SHP77 (cell line): ENCODE measurements around the gene SSTR1.

Experiments used
- DNase-seq, 2 experiments: peaks; one replicate each; lab custom pipeline; 2025; lab: John Stamatoyannopoulos, UW

The SSTR1 gene

GRCh38 chr14:38202444-38203191 is 5.1 kb upstream of the SSTR1 start:
- DNase-seq: no peak

DNA sequence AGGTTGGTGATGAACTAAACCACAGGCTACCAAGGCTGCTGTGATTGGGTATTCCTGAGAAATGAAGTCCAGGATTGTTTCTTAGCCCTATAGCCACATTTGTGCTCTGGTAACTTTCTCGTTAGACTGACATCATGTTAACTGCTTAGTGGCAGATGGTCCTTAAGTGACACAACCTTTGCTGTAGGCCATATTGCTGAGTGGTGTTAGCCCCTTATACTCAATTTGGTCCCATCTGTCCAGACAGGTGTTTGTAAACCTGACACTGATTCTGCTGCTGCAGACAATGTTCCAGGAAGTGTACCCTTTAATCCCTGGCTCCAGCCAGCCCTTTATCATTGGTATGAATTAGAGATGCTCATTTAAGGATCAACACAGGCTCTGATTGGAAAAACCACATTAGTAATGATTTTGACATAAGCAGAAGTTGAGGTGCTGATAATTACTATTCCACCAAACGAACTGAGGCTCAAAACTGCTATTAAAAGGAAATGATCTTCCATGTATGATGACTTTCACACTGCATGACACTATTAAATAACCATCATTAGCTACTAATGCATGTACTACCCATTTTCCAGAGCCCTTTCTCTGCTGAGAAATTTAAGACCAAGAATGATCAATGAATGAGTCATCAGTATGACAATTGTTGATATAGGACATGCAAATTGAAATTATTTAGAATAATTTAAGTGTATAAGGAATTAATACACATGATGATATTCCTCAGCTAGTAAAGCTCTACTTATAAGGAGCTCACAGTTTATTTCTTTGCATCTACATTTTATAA is 3.6 kb upstream of the SSTR1 start:
- DNase-seq: no peak

DNA sequence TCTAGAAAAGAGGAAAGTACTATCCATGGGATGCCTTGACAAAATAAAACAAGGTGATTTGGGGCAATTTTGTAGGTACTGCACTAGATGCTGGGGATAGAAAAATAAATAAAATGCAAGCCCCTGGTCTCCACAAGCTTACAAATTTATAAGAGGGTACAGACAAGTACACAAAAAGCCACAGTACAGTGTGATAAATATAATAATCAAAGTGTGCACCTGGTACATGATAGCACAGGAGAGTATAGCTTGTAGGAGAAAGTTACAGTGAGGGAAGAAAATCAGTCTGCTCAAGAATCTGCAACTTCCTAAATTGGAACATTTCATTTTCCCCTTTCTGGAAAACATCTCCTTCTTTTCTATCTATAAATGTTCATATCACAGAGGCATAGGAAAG is 3.0 kb upstream of the SSTR1 start:
- no peak for DNase-seq

GRCh38 chr14:38205119-38205813 is 2.4 kb upstream of the SSTR1 start:
- no peak for DNase-seq

DNA sequence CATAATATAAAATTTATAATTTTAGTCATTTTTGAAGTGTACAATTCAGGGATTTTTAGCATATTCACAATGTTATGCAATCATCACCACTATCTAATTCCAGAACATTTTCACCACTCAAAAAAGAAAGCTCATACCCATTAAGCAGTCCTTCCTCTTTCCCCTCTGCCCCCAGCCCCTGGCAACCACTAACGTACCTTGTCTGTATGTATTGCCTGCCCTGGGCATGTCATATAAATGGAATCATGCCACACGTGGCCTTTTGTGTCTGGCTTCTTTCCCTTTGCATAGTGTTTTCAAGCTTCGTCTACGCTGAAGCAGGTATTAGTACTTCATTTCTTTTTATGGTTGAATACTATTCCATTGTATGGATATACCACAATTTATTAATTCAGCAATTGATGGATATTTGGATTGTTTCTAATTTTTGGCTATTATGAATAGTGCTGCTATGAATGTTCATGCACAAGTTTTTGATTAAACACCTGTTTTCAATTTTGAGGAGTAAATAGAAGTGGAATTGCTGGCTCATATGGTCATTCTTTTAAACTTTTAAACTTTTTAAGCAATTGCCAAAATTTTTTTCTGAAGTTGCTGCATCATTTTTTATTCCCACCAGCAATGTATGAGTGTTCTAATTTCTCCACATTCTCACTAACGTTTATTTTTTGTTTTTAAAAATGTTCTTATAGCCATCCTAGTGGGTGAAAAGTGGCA is 1.6 kb upstream of the SSTR1 start:
- DNase-seq: no peak

DNA sequence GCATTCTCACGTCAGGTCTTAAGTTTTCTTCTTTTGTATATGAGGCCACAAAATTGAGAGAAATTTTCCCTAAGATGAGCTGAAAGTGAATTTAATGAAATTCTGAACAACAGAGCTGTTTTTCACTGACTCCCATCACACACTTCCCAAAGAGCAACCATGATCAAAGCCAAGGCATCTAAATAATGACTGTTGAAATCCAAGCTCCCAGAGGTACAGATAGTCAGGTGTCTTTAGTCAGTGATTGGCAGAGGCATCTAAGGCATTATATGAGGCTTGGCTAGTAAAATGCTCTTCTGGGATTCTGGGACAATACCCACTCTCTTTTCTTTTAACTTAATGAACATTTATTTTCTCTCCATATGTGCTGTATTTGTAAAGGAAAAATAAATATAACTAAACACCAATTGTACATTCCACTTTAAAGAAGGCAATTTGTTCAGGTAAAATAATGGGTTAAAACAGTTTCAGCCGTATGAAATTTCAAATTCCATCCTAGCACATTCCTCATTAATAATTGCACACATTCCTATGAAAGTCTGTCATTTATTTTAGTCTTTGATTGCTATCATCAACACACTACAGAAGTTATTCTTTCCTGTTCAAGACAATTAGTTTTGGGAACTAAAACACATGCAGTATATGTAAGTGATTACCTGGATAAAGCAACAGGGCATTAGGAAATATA is 871 bp upstream of the SSTR1 start:
- no peak for DNase-seq

DNA sequence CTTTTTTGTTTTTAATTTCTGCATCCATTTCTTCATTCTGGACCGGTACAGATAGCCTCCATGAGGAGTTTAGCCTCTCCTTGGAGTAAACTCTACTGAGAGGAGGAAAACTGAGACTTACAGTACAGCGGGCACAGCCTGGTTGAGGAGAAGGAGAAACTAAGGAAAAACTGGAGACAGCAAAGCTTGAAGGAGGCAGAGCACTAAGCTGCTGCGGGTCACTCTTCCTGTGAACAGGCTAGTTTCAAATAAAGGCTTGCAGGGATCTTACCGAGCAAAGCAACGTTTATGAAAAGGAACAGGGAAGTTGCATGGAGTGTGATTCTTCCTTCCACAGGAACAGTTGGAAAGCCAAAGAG is 348 bp upstream of the SSTR1 start:
- DNase-seq: no peak

GRCh38 chr14:38208618-38209562 is 1.2 kb downstream of the SSTR1 start:
- DNase-seq: no peak

GRCh38 chr14:38209572-38210557 is 2.2 kb downstream of the SSTR1 start:
- DNase-seq: peak in 1 of 2 experiments; percentile 7

DNA sequence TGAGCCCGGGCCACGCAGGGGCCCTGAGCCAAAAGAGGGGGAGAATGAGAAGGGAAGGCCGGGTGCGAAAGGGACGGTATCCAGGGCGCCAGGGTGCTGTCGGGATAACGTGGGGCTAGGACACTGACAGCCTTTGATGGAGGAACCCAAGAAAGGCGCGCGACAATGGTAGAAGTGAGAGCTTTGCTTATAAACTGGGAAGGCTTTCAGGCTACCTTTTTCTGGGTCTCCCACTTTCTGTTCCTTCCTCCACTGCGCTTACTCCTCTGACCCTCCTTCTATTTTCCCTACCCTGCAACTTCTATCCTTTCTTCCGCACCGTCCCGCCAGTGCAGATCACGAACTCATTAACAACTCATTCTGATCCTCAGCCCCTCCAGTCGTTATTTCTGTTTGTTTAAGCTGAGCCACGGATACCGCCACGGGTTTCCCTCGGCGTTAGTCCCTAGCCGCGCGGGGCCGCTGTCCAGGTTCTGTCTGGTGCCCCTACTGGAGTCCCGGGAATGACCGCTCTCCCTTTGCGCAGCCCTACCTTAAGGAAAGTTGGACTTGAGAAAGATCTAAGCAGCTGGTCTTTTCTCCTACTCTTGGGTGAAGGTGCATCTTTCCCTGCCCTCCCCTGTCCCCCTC is 3.0 kb downstream of the SSTR1 start:
- DNase-seq: no peak

GRCh38 chr14:38211255-38211735 is 3.6 kb downstream of the SSTR1 start:
- DNase-seq: no peak

DNA sequence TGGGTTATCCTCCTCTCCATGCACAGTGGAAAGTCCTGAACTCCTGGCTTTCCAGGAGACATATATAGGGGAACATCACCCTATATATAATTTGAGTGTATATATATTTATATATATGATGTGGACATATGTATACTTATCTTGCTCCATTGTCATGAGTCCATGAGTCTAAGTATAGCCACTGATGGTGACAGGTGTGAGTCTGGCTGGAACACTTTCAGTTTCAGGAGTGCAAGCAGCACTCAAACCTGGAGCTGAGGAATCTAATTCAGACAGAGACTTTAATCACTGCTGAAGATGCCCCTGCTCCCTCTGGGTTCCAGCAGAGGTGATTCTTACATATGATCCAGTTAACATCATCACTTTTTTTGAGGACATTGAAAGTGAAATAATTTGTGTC is 4.4 kb downstream of the SSTR1 start:
- no peak for DNase-seq

DNA sequence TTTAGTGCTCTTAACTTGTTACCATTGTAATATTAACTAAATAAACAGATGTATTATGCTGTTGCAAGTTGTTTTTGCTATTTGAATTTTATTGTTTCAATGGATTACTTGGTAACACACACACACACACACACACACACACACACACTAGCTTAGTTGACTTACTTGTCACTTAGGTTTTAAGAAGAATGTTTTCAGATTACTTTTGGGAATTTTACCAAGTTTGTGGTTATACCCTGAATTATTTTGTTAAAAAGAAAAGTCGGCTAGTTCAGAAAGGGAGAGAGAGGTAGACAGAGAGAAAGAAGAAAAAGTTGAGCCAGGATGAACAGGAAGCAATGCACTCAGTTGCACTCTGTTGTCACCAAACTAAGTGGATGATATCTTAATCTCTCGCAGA is 5.3 kb downstream of the SSTR1 start:
- no peak for DNase-seq

GRCh38 chr14:38217553-38217952 is 9.8 kb downstream of the SSTR1 start:
- no peak for DNase-seq

- DNase-seq: no peak
These were observed 13.4 kb downstream of the SSTR1 start for GRCh38 chr14:38221077-38221476.

- DNase-seq: no peak
These were observed 16.6 kb downstream of the SSTR1 start for GRCh38 chr14:38224338-38224737.

- DNase-seq: no peak
These were observed 18.2 kb downstream of the SSTR1 start for GRCh38 chr14:38225946-38226345.

GRCh38 chr14:38226366-38226765 is 18.7 kb downstream of the SSTR1 start:
- no peak for DNase-seq

DNA sequence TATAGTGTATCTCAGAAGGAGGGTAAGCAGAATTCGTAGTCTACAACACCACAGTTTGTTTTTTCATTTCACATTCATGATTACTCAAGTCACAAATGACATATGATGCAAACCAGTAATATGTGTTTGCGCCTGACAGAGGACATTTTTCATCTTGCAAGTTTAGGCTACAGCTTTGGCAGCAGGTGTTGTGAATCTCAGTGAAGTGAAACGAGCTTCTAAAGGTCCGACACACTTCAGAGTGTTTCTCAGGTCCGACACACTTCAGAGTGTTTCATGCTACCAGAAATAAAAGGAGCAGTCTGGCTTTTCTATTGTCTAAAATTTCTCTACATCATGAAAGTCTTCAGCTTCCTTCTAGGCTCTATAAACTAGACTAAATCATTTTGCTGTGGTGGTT is 25.5 kb downstream of the SSTR1 start:
- no peak for DNase-seq
